Ectodermal cell (in vitro differentiated cells): ENCODE measurements around the gene MRAS.

Source experiments
- H3K27ac ChIP-seq: 2 replicates; pipeline ENCODE4 v1.7.0; 2013; ENCODE audit warnings: mild to moderate bottlenecking, low read depth, low read length; ENCODE audit not compliant: insufficient read depth, poor library complexity, severe bottlenecking
- H3K27me3 ChIP-seq: 2 replicates; pipeline ENCODE4 v1.7.0; 2013; ENCODE audit warnings: mild to moderate bottlenecking, low read length; ENCODE audit not compliant: insufficient read depth, control insufficient read depth, poor library complexity, severe bottlenecking
- H3K36me3 ChIP-seq: one replicate; pipeline ENCODE4 v1.7.0; 2013; ENCODE audit warnings: low read length; ENCODE audit not compliant: control insufficient read depth, insufficient read depth
- H3K4me1 ChIP-seq: one replicate; pipeline ENCODE4 v1.7.0; 2013; ENCODE audit warnings: low read length; ENCODE audit not compliant: control insufficient read depth, insufficient read depth
- H3K4me3 ChIP-seq: 2 replicates; pipeline ENCODE4 v1.7.0; 2013; ENCODE audit warnings: low read depth, low read length, control low read depth; ENCODE audit not compliant: insufficient read depth
- H3K9me3 ChIP-seq: 2 replicates; pipeline ENCODE4 v1.7.0; 2013; ENCODE audit warnings: mild to moderate bottlenecking, low read length, moderate library complexity; ENCODE audit not compliant: control insufficient read depth
- WGBS, 2 experiments: methylation state at CpG; one replicate each; pipeline ENCODE4 v1.1.7; 2013; ENCODE audit warnings: missing lambda C conversion rate in 2 of 2; 5-methylcytosine and 5-hydroxymethylcytosine counted together

The MRAS gene

GRCh38 chr3:138433892-138434275 lies 85.5 kb downstream of the MRAS start:
- H3K27me3 ChIP-seq = peaks cover 53% of the 10 kb centered on the region
- H3K9me3 ChIP-seq = no peaks in the 10 kb centered on the region

GRCh38 chr3:138434276-138434874 lies 86.0 kb downstream of the MRAS start, which contains the start of gene ESYT3:
Gene ESYT3, plus strand, starts transcription at chr3:138434616. Its CDS starts 183 bp downstream, at chr3:138434799.
- Histone ChIP-seq H3K27me3 (peaks cover 53% of the 10 kb centered on the region), H3K27ac (no peak within 1 kb of the TSS), H3K4me1 (peaks cover 8% of the 10 kb centered on the region), H3K4me3 (peak within 1 kb of the TSS; percentile 31), H3K36me3 (no peaks in the 10 kb centered on the region), H3K9me3 (no peaks in the 10 kb centered on the region)
- WGBS, 2 experiments = 5% methylated on average over 54 of the region's 54 CpGs

More at GRCh38 chr3:138433892-138434275, 85.5 kb downstream of the MRAS start:
- H3K4me3 ChIP-seq = peak overlapping the region; percentile 31
- 62 to 74% methylated on average over 16 of the region's 16 CpGs for WGBS, 2 experiments
- no peak overlapping the region for H3K27ac ChIP-seq
- no peaks in the 10 kb centered on the region for H3K36me3 ChIP-seq
- peaks cover 8% of the 10 kb centered on the region for H3K4me1 ChIP-seq

GRCh38 chr3:138434875-138435772 lies 86.7 kb downstream of the MRAS start:
- Histone ChIP-seq H3K4me1 (peaks cover 8% of the 10 kb centered on the region), H3K4me3 (peak overlapping the region; percentile 31), H3K27ac (no peak overlapping the region), H3K36me3 (no peaks in the 10 kb centered on the region), H3K27me3 (peaks cover 53% of the 10 kb centered on the region), H3K9me3 (no peaks in the 10 kb centered on the region)
- 2% methylated on average over 78 of the region's 78 CpGs for WGBS, 2 experiments

GRCh38 chr3:138435840-138436239 lies 87.5 kb downstream of the MRAS start:
- Histone ChIP-seq H3K9me3 (no peaks in the 10 kb centered on the region), H3K36me3 (no peaks in the 10 kb centered on the region), H3K4me1 (peaks cover 8% of the 10 kb centered on the region), H3K4me3 (no peak overlapping the region), H3K27me3 (peaks cover 53% of the 10 kb centered on the region), H3K27ac (no peak overlapping the region)
- WGBS, 2 experiments = 69 to 70% methylated on average over 8 of the region's 8 CpGs

- peaks cover 53% of the 10 kb centered on the region for H3K27me3 ChIP-seq
- H3K4me3 ChIP-seq = no peak overlapping the region
- H3K9me3 ChIP-seq = no peaks in the 10 kb centered on the region
- no peaks in the 10 kb centered on the region for H3K36me3 ChIP-seq
- 94 to 95% methylated on average over 6 of the region's 6 CpGs for WGBS, 2 experiments
- peaks cover 11% of the 10 kb centered on the region for H3K4me1 ChIP-seq
- no peak overlapping the region for H3K27ac ChIP-seq
These were observed 88.9 kb downstream of the MRAS start for GRCh38 chr3:138437281-138437680.

- no peak overlapping the region for H3K27ac ChIP-seq
- no peaks in the 10 kb centered on the region for H3K36me3 ChIP-seq
- no peaks in the 10 kb centered on the region for H3K9me3 ChIP-seq
- H3K4me3 ChIP-seq = no peak overlapping the region
- 89 to 90% methylated on average over 11 of the region's 11 CpGs for WGBS, 2 experiments
- peaks cover 38% of the 10 kb centered on the region for H3K27me3 ChIP-seq
- peaks cover 14% of the 10 kb centered on the region for H3K4me1 ChIP-seq
These were observed 90.5 kb downstream of the MRAS start for GRCh38 chr3:138438896-138439295.

GRCh38 chr3:138439646-138440045 lies 91.3 kb downstream of the MRAS start:
- Histone ChIP-seq H3K4me3 (no peak overlapping the region), H3K27me3 (peaks cover 31% of the 10 kb centered on the region), H3K27ac (no peak overlapping the region), H3K4me1 (peaks cover 12% of the 10 kb centered on the region), H3K36me3 (no peaks in the 10 kb centered on the region), H3K9me3 (no peaks in the 10 kb centered on the region)
- 82% methylated on average over 4 of the region's 4 CpGs for WGBS, 2 experiments

- Histone ChIP-seq H3K9me3 (no peaks in the 10 kb centered on the region), H3K27me3 (peaks cover 26% of the 10 kb centered on the region), H3K36me3 (no peaks in the 10 kb centered on the region), H3K4me3 (no peak overlapping the region), H3K4me1 (peaks cover 8% of the 10 kb centered on the region), H3K27ac (no peak overlapping the region)
- WGBS, 2 experiments = 89% methylated on average over 7 of the region's 7 CpGs
These were observed 91.7 kb downstream of the MRAS start for GRCh38 chr3:138440121-138440521.

- Histone ChIP-seq H3K9me3 (no peaks in the 10 kb centered on the region), H3K4me1 (peaks cover 6% of the 10 kb centered on the region), H3K36me3 (no peaks in the 10 kb centered on the region), H3K27me3 (peaks cover 22% of the 10 kb centered on the region), H3K4me3 (no peak overlapping the region), H3K27ac (no peak overlapping the region)
- 86 to 89% methylated on average over 3 of the region's 3 CpGs for WGBS, 2 experiments
These were observed 92.2 kb downstream of the MRAS start for GRCh38 chr3:138440596-138440995.

GRCh38 chr3:138441256-138441655 lies 92.9 kb downstream of the MRAS start:
- peaks cover 15% of the 10 kb centered on the region for H3K27me3 ChIP-seq
- WGBS, 2 experiments = 91 to 92% methylated on average over 2 of the region's 2 CpGs

More at GRCh38 chr3:138441256-138441655, 92.9 kb downstream of the MRAS start:
- peaks cover 6% of the 10 kb centered on the region for H3K4me1 ChIP-seq
- H3K27ac ChIP-seq = no peak overlapping the region
- H3K36me3 ChIP-seq = no peaks in the 10 kb centered on the region
- no peak overlapping the region for H3K4me3 ChIP-seq
- H3K9me3 ChIP-seq = no peaks in the 10 kb centered on the region
